HUES48 (cell line): ENCODE results near the gene RNF220.

ENCODE experiments used
- H3K27ac ChIP-seq: one replicate; pipeline ENCODE4 v1.7.0; 2013; ENCODE audit warnings: low read depth, low read length, inconsistent platforms
- H3K27me3 ChIP-seq: 2 replicates; pipeline ENCODE4 v1.6.1; 2013; ENCODE audit warnings: mild to moderate bottlenecking, low read length; ENCODE audit not compliant: control insufficient read depth, insufficient read depth
- H3K36me3 ChIP-seq: 2 replicates; pipeline ENCODE4 v1.6.1; 2013; ENCODE audit warnings: low read length; ENCODE audit not compliant: control insufficient read depth, insufficient read depth
- H3K4me1 ChIP-seq: 2 replicates; pipeline ENCODE4 v1.6.1; 2013; ENCODE audit warnings: mild to moderate bottlenecking, low read length; ENCODE audit not compliant: control insufficient read depth, insufficient read depth
- H3K4me3 ChIP-seq: 2 replicates; pipeline ENCODE4 v1.5.1; 2013; ENCODE audit warnings: mild to moderate bottlenecking, low read depth, low read length
- H3K9ac ChIP-seq: 2 replicates; pipeline ENCODE4 v1.6.1; 2013; ENCODE audit warnings: mild to moderate bottlenecking, low read depth, low read length, moderate library complexity
- H3K9me3 ChIP-seq: 2 replicates; pipeline ENCODE4 v1.6.1; 2013; ENCODE audit warnings: low read length; ENCODE audit not compliant: control insufficient read depth, insufficient read depth

The RNF220 gene

GRCh38 chr1:44576456-44577150 lies 171.5 kb downstream of the RNF220 start:
- Histone ChIP-seq H3K27ac (peak overlapping the region; percentile 23), H3K4me1 (peaks cover 30% of the 10 kb centered on the region), H3K27me3 (no peaks in the 10 kb centered on the region), H3K9ac (no peak overlapping the region), H3K36me3 (no peaks in the 10 kb centered on the region), H3K4me3 (no peak overlapping the region), H3K9me3 (no peaks in the 10 kb centered on the region)

GRCh38 chr1:44581205-44581604 lies 176.2 kb downstream of the RNF220 start:
- Histone ChIP-seq H3K27me3 (no peaks in the 10 kb centered on the region; the same call in 1 of the 2 replicates), H3K9me3 (no peaks in the 10 kb centered on the region), H3K27ac (no peak overlapping the region), H3K9ac (no peak overlapping the region), H3K4me3 (no peak overlapping the region), H3K4me1 (peaks cover 37% of the 10 kb centered on the region), H3K36me3 (no peaks in the 10 kb centered on the region)

- H3K9me3 ChIP-seq = no peaks in the 10 kb centered on the region
- H3K36me3 ChIP-seq = no peaks in the 10 kb centered on the region
- H3K27ac ChIP-seq = no peak overlapping the region
- no peaks in the 10 kb centered on the region; the same call in 1 of the 2 replicates for H3K27me3 ChIP-seq
- H3K4me3 ChIP-seq = no peak overlapping the region
- peaks cover 26% of the 10 kb centered on the region for H3K4me1 ChIP-seq
- no peak overlapping the region for H3K9ac ChIP-seq
Measured at GRCh38 chr1:44584167-44584566, 179.1 kb downstream of the RNF220 start.

- Histone ChIP-seq H3K4me3 (no peak overlapping the region), H3K36me3 (no peaks in the 10 kb centered on the region), H3K27me3 (no peaks in the 10 kb centered on the region; the same call in 1 of the 2 replicates), H3K9ac (no peak overlapping the region), H3K4me1 (peaks cover 26% of the 10 kb centered on the region), H3K9me3 (no peaks in the 10 kb centered on the region), H3K27ac (no peak overlapping the region)
Measured at GRCh38 chr1:44585315-44585920, 180.4 kb downstream of the RNF220 start.

GRCh38 chr1:44587796-44588460 lies 182.9 kb downstream of the RNF220 start:
- H3K27ac ChIP-seq = no peak overlapping the region
- no peaks in the 10 kb centered on the region for H3K36me3 ChIP-seq
- H3K4me1 ChIP-seq = peaks cover 36% of the 10 kb centered on the region
- H3K9ac ChIP-seq = no peak overlapping the region
- no peaks in the 10 kb centered on the region for H3K9me3 ChIP-seq
- H3K4me3 ChIP-seq = no peak overlapping the region
- no peaks in the 10 kb centered on the region; the same call in 1 of the 2 replicates for H3K27me3 ChIP-seq

- Histone ChIP-seq H3K36me3 (no peaks in the 10 kb centered on the region), H3K9ac (no peak overlapping the region), H3K4me1 (peaks cover 33% of the 10 kb centered on the region), H3K9me3 (no peaks in the 10 kb centered on the region), H3K4me3 (no peak overlapping the region), H3K27me3 (no peaks in the 10 kb centered on the region), H3K27ac (no peak overlapping the region)
Measured at GRCh38 chr1:44588551-44589210, 183.6 kb downstream of the RNF220 start.

- no peak overlapping the region for H3K9ac ChIP-seq
- H3K27ac ChIP-seq = no peak overlapping the region
- peaks cover 29% of the 10 kb centered on the region for H3K4me1 ChIP-seq
- H3K9me3 ChIP-seq = no peaks in the 10 kb centered on the region
- no peak overlapping the region for H3K4me3 ChIP-seq
- H3K27me3 ChIP-seq = no peaks in the 10 kb centered on the region
- H3K36me3 ChIP-seq = no peaks in the 10 kb centered on the region
Measured at GRCh38 chr1:44590475-44590874, 185.4 kb downstream of the RNF220 start.

- no peaks in the 10 kb centered on the region for H3K27me3 ChIP-seq
- no peak overlapping the region for H3K4me3 ChIP-seq
- no peaks in the 10 kb centered on the region for H3K9me3 ChIP-seq
- H3K9ac ChIP-seq = no peak overlapping the region
- no peaks in the 10 kb centered on the region for H3K36me3 ChIP-seq
- H3K27ac ChIP-seq = no peak overlapping the region
- H3K4me1 ChIP-seq = peaks cover 24% of the 10 kb centered on the region
Measured at GRCh38 chr1:44591381-44591780, 186.3 kb downstream of the RNF220 start.

GRCh38 chr1:44592208-44593145 lies 187.4 kb downstream of the RNF220 start:
- no peaks in the 10 kb centered on the region for H3K27me3 ChIP-seq
- no peak overlapping the region for H3K27ac ChIP-seq
- no peak overlapping the region for H3K4me3 ChIP-seq
- no peaks in the 10 kb centered on the region for H3K9me3 ChIP-seq
- H3K9ac ChIP-seq = no peak overlapping the region
- peaks cover 24% of the 10 kb centered on the region for H3K4me1 ChIP-seq
- H3K36me3 ChIP-seq = no peaks in the 10 kb centered on the region

- no peaks in the 10 kb centered on the region for H3K36me3 ChIP-seq
- peaks cover 24% of the 10 kb centered on the region for H3K4me1 ChIP-seq
- H3K4me3 ChIP-seq = no peak overlapping the region
- no peaks in the 10 kb centered on the region for H3K27me3 ChIP-seq
- no peaks in the 10 kb centered on the region for H3K9me3 ChIP-seq
- H3K27ac ChIP-seq = no peak overlapping the region
- H3K9ac ChIP-seq = no peak overlapping the region
Measured at GRCh38 chr1:44594353-44594752, 189.3 kb downstream of the RNF220 start.
